Fibroblast of upper back skin (primary cell): Measurements from ENCODE around the gene MTUS2.

Source experiments
- DNase-seq: peaks from one replicate; pipeline ENCODE4 v3.0.0-alpha.2; 2013

Gene MTUS2

DNA sequence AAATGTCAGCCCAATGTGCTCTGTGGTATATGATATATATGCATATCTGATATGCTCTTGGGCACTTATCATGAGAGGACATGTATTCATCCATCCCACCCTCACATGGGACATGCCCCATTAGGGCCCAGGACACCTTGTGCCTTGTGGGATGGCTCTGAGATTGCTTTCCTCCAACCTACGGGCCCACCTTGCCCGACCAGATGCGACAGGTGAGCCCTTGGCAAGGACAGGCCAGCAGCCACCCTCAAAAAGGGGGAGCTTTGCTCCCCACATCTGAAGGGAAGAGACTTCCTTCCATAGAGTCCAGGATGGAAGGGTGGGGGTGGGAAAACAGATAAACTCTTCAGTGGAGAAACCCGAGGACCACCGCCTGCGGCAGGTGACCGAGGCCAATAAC, 716.7 kb downstream of the MTUS2 start:
- no peak for DNase-seq

DNA sequence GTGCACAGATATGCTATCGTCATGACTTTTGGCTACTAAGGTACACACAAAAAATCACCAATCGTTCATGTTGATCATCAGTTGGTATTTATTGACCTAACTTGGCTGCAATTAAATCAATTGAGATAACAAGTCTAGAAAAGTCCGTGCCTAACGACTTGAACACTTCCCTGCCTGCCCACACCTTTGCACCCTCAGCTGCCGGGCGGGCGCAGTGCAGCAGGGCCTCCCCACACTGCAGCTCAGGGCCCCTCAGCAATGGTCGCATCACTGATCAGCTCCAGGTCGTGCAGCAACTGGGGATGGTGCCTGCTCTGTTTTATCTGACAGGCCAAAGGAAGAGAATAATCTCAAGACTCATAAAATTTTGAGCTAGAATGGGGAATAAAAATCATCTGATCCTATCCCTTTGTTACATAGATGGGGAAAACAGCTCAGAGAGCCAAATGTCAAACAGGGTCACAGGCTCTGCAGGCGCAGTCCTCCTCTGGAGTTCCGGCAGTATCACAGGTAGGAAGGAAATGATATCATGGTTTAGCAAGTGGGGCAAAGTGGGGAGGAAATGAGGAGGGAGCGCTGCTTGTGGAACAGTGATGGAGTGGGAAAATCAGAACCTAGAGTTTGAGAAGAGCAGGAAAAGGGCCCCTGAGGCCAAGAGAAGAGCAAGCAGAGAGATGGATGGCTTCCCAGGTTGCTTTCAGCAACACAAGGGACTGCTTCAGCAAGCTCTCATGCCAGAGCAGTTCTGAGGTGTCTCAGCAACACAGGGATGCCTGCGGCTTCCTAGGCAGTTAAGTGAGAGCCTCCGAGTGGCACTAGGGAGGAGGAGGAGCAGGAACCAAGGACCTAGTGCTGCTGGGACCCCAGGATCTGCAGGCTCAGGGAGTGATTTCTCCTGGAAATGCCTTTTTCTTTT, 717.9 kb downstream of the MTUS2 start:
- no peak for DNase-seq

DNA sequence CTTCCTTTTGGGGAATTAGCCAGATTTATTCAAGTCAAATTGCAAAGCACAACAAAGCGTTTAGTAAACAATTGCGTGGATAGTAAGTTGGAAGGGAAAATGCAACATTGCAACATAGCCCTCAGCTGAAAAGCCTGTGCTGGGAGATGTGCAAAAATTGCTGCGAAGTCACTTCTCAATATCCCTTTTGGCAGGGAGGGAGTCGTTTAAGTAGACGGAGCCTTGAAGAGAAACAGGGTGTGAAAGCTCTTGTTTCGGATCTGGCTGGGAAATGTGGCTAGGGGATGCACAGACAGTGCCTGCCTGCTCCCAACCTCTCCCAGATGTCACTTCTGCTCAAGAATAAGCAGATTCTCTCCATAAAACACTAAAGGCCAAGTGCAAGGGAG, 718.5 kb downstream of the MTUS2 start:
- no peak for DNase-seq

DNA sequence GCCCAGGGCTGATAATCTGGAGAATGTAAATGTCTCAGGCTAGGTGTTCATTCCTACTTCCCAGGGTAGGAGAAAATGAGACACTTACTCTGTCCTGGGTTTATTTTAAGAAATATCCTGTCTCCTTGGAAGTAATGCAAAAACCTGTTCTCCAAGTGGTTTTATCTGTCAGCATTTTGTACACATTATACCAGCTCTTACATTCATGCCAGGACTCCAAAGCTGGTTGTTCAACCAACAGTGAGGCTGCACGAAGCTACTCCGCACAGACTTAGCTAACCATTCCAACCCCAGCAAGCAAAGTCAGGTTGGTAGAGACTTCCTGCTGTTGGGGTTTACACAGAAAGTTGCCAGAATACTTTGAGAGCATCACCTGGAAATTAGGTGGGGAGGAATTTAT, 719.7 kb downstream of the MTUS2 start:
- DNase-seq, result no peak

DNA sequence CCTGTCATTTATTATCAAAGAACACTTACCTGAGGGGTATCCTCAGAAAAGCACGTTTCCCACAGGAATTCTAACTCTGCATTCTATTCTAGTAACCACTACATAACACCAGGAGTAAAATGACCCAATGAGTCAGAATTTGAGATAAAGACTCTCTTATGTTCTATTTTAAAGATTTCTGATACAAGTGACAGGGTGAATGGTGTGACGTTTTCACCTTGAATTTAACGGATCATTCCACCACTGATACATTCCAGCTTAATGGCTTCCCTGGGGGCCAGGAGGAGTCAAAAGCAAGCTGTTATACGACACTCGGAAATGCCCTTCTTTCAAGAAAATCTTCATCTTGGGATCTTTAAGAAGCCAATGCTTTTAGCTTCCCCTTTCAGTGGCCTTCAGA, 720.2 kb downstream of the MTUS2 start:
- DNase-seq, result no peak

DNA sequence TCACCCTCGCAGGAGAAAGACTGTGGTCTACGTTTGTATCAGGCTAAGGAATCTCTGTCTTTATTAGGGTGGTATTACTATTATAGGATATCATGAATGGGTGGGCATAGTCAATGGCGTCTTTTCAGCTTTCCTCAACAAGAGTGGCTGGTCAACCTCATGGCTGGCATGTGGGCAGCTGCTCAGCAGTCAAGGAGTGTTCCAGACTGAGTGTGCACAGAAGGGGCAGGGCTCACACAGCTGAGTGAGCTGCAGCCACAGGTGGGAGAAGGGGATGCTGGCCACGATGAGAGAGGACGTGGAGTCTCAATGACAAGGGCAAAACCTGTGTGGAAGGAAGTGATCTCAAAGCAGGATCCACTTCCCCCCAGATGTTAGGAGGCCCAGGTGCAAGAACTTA, 720.7 kb downstream of the MTUS2 start:
- DNase-seq, result no peak

DNA sequence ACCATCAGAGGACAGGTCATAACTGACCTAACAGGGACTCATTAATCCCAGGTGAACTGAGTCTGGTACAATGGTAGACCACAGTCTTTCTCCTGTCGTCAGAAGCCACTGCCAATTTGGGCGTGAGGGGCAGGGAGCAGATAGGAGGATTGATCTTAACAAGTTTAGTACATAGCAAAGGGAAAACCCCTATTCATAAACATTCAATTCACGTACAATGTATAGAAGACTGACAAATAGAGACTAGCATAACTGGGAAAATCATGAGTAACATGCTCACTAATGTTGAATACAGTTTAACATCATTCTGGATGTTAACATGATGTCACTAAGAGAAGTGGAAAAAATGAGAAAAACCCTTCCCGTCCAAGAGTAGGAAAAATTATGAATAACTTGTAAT, 721.3 kb downstream of the MTUS2 start:
- no peak for DNase-seq

DNA sequence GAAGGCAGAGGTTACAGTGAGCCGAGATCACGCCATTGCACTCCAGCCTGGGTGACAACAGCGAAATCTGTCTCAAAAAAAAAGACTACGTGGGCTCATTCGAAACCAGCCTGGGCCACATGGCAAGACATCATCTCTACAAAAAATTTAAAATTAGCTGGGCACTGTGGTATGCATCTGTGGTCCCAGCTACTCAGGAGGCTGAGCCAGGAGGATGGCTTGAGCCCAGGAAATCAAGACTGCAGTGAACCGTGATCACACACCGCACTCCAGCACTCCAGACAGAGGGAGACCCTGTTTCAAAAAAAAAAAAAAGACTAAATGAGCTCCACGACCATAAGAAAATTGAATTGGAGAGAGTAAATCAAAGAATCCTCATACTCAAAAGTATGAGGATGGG, 722.2 kb downstream of the MTUS2 start:
- no peak for DNase-seq

DNA sequence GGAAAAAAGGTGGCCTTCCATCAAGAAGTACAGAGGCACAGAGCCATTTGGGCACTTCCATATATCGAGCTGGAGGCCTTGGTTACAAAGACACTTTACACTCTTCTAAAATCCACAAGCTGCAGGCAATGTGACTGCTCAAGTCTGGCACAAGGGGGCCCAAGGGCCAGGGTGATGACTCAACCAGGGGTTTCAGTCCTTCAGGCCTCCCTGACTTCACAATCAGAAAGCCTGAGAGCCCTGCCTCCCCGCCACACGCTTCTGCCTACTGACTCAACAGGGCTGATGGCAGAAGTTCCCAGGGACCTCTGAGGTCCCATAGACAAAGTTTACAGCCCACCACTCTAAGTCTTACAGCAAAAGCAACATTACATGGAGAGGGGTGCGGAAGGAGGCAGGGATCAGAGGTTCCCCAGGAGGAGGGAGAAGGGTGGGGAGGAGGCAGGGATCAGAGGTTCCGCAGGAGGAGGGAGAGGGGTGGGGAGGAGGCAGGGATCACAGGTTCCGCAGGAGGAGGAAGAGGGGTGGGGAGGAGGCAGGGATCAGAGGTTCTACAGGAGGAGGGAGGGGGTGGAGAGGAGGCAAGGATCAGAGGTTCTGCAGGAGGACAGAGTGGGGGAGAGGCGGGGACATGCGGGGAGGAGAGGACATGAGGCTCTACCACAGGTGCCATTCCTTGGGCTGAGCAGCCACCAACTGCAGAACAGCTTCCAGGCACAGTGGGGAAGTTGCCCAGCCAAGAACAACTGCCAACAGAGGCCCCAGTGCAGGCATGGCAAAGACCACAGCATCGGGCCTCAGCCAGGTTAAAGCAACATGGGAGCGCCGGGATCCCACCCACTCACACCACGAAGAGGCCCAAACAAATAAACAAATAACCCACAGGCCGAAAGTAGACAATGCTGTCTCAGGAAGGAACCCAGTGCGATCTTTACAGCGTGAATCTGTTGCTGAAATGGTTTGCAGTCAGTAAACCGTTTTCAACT, 723.4 kb downstream of the MTUS2 start:
- DNase-seq, result peak; percentile 57

DNA sequence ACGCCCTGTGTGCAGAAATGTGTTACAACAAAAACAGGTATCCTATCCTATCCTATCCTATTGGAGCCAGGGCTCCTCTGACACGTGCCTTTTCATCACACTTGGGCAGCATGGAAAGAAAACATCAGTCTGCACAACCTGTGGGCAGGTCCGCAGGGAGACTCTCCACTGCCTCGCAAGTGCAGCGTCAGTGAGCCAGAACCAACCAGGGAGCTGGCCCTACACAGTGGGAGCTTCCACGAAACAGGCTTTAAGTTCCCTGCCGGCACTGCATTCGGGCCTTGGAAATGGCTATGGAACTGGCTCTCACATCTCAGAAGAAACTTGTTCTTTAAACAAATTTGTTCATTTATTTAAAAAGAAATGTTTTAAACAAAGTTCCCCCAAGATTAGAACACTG, 725.8 kb downstream of the MTUS2 start:
- DNase-seq, result no peak

DNA sequence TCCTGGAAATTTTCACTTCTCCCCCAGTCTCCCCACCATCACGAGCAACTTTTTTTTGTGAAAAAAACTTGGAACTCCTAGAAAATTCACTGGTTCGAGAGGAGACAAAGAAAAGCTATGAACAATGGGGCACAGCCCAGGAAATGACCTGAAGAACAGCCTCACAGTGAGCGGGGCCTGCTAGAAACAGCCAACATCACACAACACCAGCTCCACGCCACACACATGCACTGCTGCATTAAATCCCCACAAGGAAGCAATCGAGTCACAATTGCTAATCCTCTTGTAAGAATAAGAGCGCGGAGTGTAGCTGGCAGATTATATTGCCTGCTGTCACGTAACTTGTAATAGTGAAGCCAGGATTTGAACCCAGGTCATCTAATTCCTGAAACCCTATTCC, 726.5 kb downstream of the MTUS2 start:
- DNase-seq, result no peak

DNA sequence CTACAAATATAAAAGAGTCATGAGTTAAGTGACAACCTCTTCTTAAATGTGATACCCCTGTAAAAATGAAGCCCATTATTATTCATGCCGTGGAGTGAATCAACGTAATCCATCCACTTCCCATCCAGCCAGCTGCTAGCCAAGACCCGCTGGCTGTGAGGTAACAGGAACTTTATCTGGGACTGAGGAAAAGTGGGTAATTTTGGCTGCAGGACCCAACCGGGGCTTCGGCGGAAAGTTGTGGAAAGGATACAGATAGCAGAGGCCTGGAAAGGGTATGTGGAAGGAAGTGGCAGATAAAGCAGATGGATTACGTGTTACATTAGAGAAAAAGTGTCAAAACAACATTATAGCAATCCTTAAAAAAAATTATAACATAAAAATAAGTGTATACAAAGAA, 727.0 kb downstream of the MTUS2 start:
- DNase-seq, result no peak

DNA sequence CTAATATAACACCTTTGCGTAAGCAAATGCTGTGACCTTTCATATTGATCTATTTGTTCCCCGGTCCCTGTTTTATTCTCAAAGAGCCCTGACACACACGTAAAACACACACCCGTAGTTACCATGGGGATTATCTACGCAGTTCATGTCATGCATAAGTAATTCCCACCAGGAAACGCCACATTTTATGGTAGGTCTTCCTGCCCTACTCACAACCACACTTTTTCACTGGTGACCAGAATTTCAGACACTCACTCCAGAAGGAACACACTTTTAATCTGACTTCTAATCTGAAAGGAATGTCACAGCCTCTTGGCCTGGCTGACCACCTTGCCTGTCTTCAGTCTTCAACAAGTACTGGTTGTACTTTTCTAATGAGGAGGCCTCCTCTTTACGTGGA, 728.6 kb downstream of the MTUS2 start:
- peak; percentile 17 for DNase-seq

DNA sequence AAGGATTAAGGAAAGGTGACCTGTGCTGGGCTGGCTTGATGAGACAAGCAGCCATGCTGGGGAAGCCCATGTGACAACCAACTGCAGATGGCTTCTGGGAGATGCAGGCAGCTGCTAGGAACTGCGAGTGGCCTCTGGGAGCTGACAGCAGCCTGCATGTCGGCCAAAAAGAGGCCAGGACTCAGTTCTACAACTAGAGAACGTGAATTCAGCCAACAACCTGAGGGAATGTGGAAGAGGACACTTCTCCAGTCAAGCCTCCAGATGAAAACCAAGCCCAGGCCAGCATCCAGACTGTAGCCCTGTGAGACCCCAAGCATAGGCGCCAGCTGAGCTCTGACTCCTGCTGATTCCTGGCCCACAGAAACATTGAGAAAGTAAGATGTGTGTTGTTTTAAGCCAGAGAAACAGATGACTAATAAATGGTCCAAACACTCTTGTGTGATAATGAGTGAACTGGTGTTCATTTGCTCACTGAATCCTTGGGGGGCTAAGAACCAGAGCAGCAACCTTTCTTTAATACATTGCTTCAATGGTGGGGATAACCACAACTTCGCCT, 730.4 kb downstream of the MTUS2 start:
- no peak for DNase-seq

DNA sequence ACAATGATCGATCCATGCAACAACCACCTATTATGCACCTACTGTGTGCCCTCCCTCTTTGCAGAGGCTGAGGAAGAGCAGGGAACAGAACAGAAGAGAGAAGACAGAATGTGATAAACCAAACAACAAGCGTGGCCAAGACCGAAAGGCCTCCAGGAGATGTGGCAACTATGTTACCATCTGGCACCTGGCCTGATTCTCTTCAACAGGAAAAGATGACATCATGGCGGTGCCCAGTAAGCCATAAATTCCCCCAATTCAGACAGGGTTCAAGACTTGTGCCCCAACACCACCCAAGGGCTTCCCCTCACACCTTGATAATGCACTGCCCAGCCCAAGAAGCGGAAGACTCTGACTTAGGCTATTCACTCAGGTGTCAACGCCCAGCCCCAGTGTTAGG, 731.1 kb downstream of the MTUS2 start:
- no peak for DNase-seq
